HG02798 (cell line): ENCODE results near the gene SPINK2.

Source experiments
- ATAC-seq: cut with Tn5 transposase; IDR thresholded peaks from one replicate; pipeline ENCODE4 v1.9.1; 2021; ENCODE audit warnings: mild to moderate bottlenecking; ENCODE audit not compliant: unreplicated experiment, poor library complexity

Gene SPINK2

GRCh38 chr4:56821381-56822243 is at the start of gene SPINK2:
Gene SPINK2 (minus strand): TSS chr4:56821701. CDS start chr4:56821662, 39 bp downstream.
- ATAC-seq: peak; percentile 56

GRCh38 chr4:56870946-56871345 is 49.4 kb upstream of the SPINK2 start:
- ATAC-seq: no peak

- peak; percentile 49 for ATAC-seq
Measured at GRCh38 chr4:56863441-56864139, 42.1 kb upstream of the SPINK2 start.

- peak; percentile 47 for ATAC-seq
Measured at GRCh38 chr4:56861360-56861759, 39.9 kb upstream of the SPINK2 start.

- peak; percentile 33 for ATAC-seq
Measured at GRCh38 chr4:56860781-56861180, 39.3 kb upstream of the SPINK2 start.

- ATAC-seq: peak; percentile 47
Measured at GRCh38 chr4:56859841-56860240, 38.3 kb upstream of the SPINK2 start.

- no peak for ATAC-seq
Measured at GRCh38 chr4:56857601-56858309, 36.3 kb upstream of the SPINK2 start.

- no peak for ATAC-seq
Measured at GRCh38 chr4:56856656-56857055, 35.2 kb upstream of the SPINK2 start.

- no peak for ATAC-seq
Measured at GRCh38 chr4:56850910-56851309, 29.4 kb upstream of the SPINK2 start.

- peak; percentile 48 for ATAC-seq
Measured at GRCh38 chr4:56844802-56845580, 23.5 kb upstream of the SPINK2 start.

- no peak for ATAC-seq
Measured at GRCh38 chr4:56843421-56843899, 22.0 kb upstream of the SPINK2 start.

GRCh38 chr4:56840559-56840958 is 19.1 kb upstream of the SPINK2 start:
- no peak for ATAC-seq

GRCh38 chr4:56828784-56829535 is 7.5 kb upstream of the SPINK2 start:
- ATAC-seq: peak; percentile 69

GRCh38 chr4:56823933-56824600 is 2.6 kb upstream of the SPINK2 start:
- no peak for ATAC-seq

GRCh38 chr4:56818797-56819196 is 2.7 kb downstream of the SPINK2 start:
- ATAC-seq: no peak

GRCh38 chr4:56817840-56818491 is 3.5 kb downstream of the SPINK2 start:
- peak; percentile 85 for ATAC-seq

GRCh38 chr4:56806666-56807065 is 14.8 kb downstream of the SPINK2 start:
- no peak for ATAC-seq

- ATAC-seq: no peak
Measured at GRCh38 chr4:56804551-56804950, 16.9 kb downstream of the SPINK2 start.
